OCI-LY3 (cell line): ENCODE data around the gene AKAP12.

ENCODE experiments used
- CTCF ChIP-seq: fragments of 200-600, 300-600 bp; sonication (generic); IDR thresholded peaks from 2 replicates; pipeline ENCODE4 v1.5.1; 2014; ENCODE audit warnings: antibody characterized with exemption, low read length, low read depth
- EZH2phosphoT487 ChIP-seq: fragments of 200-600 bp; shearing (Covaris generic); IDR thresholded peaks from 2 replicates; pipeline ENCODE4 v1.6.1; 2018; ENCODE audit warnings: antibody characterized with exemption, mixed run types, low read depth

- TF ChIP-seq CTCF (no peak), EZH2phosphoT487 (no peak)
Observed at GRCh38 chr6:151400473-151400872, 160.7 kb downstream of the AKAP12 start.
